ENCODE results near the gene PDIA5. TPM values are rescaled to one million over a fixed set of nuclear protein-coding genes. Genes with fewer than 3 reads are reported as not detected.

PDIA5 gene
- total RNA-seq, 1 donor: 54.3 TPM

DNA sequence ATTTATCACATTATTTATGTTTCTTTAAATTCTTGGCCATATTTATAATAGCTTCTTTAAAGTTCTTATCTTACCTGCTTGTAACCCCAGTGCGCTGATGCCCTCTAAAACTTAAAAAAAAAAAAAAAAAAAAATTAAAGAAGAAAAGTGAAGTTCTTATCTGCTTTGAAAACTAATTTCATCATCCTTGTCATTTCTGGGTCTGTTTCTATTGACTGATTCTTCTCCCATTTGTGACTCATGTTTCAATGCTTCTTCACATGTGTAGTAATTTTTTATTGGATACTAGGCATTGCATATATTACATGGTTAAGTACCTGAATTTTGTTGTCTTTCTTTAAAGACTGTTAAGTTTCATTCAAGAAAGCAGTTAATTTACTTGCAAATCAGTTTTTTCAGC is 131.5 kb downstream of the PDIA5 start:
- Histone ChIP-seq H3K9me3 (ENCODE audit: low read depth, low read length) (no peaks in the 10 kb centered on the region), H3K4me3 (ENCODE audit: insufficient read depth, low read length) (no peak overlapping the region), H3K27ac (ENCODE audit: low read depth, low read length) (no peak overlapping the region), H3K27me3 (ENCODE audit: insufficient read depth, low read length) (no peaks in the 10 kb centered on the region), H2AFZ (ENCODE audit: low read length) (no peak overlapping the region), H3K36me3 (ENCODE audit: insufficient read depth, low read length) (no peaks in the 10 kb centered on the region), H3K4me2 (ENCODE audit: insufficient read depth, low read length) (no peak overlapping the region), H3K4me1 (ENCODE audit: insufficient read depth, low read length) (peaks cover 12% of the 10 kb centered on the region), H3K79me2 (ENCODE audit: insufficient read depth, low read length) (peaks cover 16% of the 10 kb centered on the region), H4K20me1 (ENCODE audit: insufficient read depth, low read length) (no peaks in the 10 kb centered on the region)
- DNase-seq (ENCODE audit: insufficient read length, low spot score, missing footprints): no peak
- TF ChIP-seq, protein P1, sequence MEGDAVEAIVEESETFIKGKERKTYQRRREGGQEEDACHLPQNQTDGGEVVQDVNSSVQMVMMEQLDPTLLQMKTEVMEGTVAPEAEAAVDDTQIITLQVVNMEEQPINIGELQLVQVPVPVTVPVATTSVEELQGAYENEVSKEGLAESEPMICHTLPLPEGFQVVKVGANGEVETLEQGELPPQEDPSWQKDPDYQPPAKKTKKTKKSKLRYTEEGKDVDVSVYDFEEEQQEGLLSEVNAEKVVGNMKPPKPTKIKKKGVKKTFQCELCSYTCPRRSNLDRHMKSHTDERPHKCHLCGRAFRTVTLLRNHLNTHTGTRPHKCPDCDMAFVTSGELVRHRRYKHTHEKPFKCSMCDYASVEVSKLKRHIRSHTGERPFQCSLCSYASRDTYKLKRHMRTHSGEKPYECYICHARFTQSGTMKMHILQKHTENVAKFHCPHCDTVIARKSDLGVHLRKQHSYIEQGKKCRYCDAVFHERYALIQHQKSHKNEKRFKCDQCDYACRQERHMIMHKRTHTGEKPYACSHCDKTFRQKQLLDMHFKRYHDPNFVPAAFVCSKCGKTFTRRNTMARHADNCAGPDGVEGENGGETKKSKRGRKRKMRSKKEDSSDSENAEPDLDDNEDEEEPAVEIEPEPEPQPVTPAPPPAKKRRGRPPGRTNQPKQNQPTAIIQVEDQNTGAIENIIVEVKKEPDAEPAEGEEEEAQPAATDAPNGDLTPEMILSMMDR (IDR thresholded peaks at IDR 0.05; ENCODE audit: extremely low read depth, low read depth, low read length): no peak

DNA sequence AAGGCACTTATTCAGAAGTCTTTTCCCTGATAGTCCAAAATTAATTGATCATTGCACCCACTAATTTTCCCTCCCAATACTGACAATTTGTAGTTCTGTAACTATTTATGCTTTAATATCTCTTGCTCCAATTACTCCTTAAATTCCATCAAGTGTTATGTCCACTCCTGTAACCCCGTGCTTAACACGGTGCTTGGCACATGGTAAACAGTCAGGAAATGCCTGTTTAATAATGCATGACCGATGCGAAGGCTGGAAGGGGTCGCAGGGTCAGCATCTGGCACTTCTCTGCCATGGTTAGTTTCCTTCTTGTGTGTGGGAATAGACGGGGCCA is 134.4 kb downstream of the PDIA5 start:
- peaks cover 3% of the 10 kb centered on the region for H4K20me1 ChIP-seq (ENCODE audit: insufficient read depth, low read length)
- peak overlapping the region; percentile 63 for H3K27ac ChIP-seq (ENCODE audit: low read depth, low read length)
- peaks cover 12% of the 10 kb centered on the region for H3K4me1 ChIP-seq (ENCODE audit: insufficient read depth, low read length)
- peak overlapping the region; percentile 96 for H2AFZ ChIP-seq (ENCODE audit: low read length)
- peaks cover 43% of the 10 kb centered on the region for H3K79me2 ChIP-seq (ENCODE audit: insufficient read depth, low read length)
- no peaks in the 10 kb centered on the region for H3K9me3 ChIP-seq (ENCODE audit: low read depth, low read length)
- peak overlapping the region; percentile 96 for H3K4me3 ChIP-seq (ENCODE audit: insufficient read depth, low read length)
- DNase-seq (ENCODE audit: insufficient read length, low spot score, missing footprints): peak; percentile 27
- H3K36me3 ChIP-seq (ENCODE audit: insufficient read depth, low read length): no peaks in the 10 kb centered on the region
- no peaks in the 10 kb centered on the region for H3K27me3 ChIP-seq (ENCODE audit: insufficient read depth, low read length)
- TF ChIP-seq, protein P1 (IDR thresholded peaks at IDR 0.05; ENCODE audit: extremely low read depth, low read depth, low read length): no peak
- peak overlapping the region; percentile 99 for H3K4me2 ChIP-seq (ENCODE audit: insufficient read depth, low read length)

DNA sequence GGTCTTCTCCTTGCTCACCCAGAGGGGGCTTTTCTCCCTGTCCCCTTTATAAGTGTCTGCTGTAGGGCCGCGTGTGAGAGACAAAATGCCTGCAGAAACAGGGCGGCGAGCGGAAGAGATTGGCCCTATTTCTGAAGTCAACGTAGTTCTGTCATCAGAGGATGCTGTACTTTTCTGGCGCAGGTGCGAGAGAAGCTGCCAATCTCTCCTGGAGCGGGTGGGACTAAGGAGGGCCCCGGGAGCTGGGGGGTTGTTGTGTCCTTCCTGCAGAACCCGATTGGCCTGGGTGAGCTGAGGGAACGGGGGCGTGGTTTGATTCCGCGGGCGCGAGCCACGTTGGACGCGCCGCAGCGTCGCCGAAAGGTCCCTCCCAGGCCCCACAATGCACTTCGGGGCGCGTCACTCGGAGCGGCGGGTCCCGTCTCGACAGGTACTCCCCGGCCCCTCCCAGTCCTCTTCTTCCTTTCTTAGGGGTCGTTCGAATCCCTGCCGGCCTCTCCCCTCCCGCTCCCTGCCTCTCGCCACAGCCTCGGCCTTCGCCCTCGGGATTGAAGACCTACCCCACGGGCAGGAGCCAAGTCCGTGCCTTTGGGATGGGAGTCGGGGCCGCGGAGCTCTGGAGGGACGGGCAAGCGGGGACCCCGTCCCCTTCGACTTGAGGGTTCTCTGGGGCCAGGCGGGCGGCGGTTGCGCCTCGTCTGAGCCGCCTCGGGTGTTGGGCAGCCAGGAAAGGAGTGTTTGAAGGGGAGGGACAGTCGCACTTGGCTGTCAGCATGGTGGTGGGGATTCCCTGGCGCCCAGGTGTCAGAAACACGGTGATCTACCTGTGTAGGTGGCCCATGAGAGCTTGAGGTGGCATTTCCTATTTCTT is 135.0 kb downstream of the PDIA5 start, which contains the start of gene SEC22A:
Gene SEC22A (plus strand): TSS at position 387 of the 871 bp plus-strand sequence. CDS start 7,275 bp downstream, outside the sequence.
- H4K20me1 ChIP-seq (ENCODE audit: insufficient read depth, low read length): peaks cover 3% of the 10 kb centered on the region
- DNase-seq (ENCODE audit: insufficient read length, low spot score, missing footprints): peak; percentile 93
- H3K9me3 ChIP-seq (ENCODE audit: low read depth, low read length): no peaks in the 10 kb centered on the region
- peak within 1 kb of the TSS; percentile 99 for H3K4me2 ChIP-seq (ENCODE audit: insufficient read depth, low read length)
- H3K27me3 ChIP-seq (ENCODE audit: insufficient read depth, low read length): no peaks in the 10 kb centered on the region
- H3K79me2 ChIP-seq (ENCODE audit: insufficient read depth, low read length): peaks cover 49% of the 10 kb centered on the region
- peaks cover 12% of the 10 kb centered on the region for H3K4me1 ChIP-seq (ENCODE audit: insufficient read depth, low read length)
- no peaks in the 10 kb centered on the region for H3K36me3 ChIP-seq (ENCODE audit: insufficient read depth, low read length)
- peak within 1 kb of the TSS; percentile 86 for H3K27ac ChIP-seq (ENCODE audit: low read depth, low read length)
- H3K4me3 ChIP-seq (ENCODE audit: insufficient read depth, low read length): peak within 1 kb of the TSS; percentile 96
- TF ChIP-seq, protein P1 (IDR thresholded peaks at IDR 0.05; ENCODE audit: extremely low read depth, low read depth, low read length): no peak
- peak within 1 kb of the TSS; percentile 96 for H2AFZ ChIP-seq (ENCODE audit: low read length)

DNA sequence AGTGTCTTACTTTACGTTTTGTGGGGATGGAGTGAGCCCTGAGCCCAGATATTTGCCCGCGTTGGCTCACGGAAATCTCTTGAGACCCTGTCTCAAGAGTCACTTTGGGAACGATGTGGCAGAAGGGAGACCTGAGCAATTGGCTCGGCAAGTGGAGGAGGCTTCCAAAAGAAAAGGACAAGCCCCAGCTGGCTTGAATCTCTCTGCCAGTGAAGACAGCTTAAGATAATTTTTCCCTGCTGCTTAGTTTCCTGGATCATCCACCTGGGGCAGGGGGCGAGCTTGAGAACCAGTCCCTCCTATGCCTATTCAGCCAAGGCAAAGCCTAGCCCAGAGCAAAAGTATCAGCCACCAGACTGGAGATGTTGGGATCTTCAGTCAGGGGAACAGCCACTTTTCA is 135.6 kb downstream of the PDIA5 start:
- H3K79me2 ChIP-seq (ENCODE audit: insufficient read depth, low read length): peaks cover 55% of the 10 kb centered on the region
- TF ChIP-seq, protein P1 (IDR thresholded peaks at IDR 0.05; ENCODE audit: extremely low read depth, low read depth, low read length): no peak

More for the DNA sequence above, 135.6 kb downstream of the PDIA5 start:
- Histone ChIP-seq H3K4me2 (ENCODE audit: insufficient read depth, low read length) (peak overlapping the region; percentile 99), H3K4me1 (ENCODE audit: insufficient read depth, low read length) (peaks cover 12% of the 10 kb centered on the region), H4K20me1 (ENCODE audit: insufficient read depth, low read length) (peaks cover 5% of the 10 kb centered on the region), H3K4me3 (ENCODE audit: insufficient read depth, low read length) (peak overlapping the region; percentile 96), H3K36me3 (ENCODE audit: insufficient read depth, low read length) (no peaks in the 10 kb centered on the region), H2AFZ (ENCODE audit: low read length) (peak overlapping the region; percentile 96), H3K27ac (ENCODE audit: low read depth, low read length) (peak overlapping the region; percentile 86), H3K9me3 (ENCODE audit: low read depth, low read length) (no peaks in the 10 kb centered on the region), H3K27me3 (ENCODE audit: insufficient read depth, low read length) (no peaks in the 10 kb centered on the region)
- DNase-seq (ENCODE audit: insufficient read length, low spot score, missing footprints): peak; percentile 26

All from osteoblast (primary cell).